Renal cortical epithelial cell (primary cell): ENCODE data around the gene AGBL3. TPM values are rescaled to one million over a fixed set of nuclear protein-coding genes. Genes with fewer than 3 reads are reported as not detected.
A peak's percentile ranks its signal among the peaks of the same experiment; 100 is the strongest.

Experiments used
- DNase-seq: peaks from one replicate; pipeline ENCODE4 v3.0.0-alpha.2; 2011; ENCODE audit warnings: low read depth
- total RNA-seq: library from RNA; depleted of rRNA; stranded (reverse); fragments of >200 nt; gene quantifications from 2 replicates; pipeline ENCODE4 v1.2.3, GENCODE V29; 2014

Gene AGBL3
- total RNA-seq, result 2.3 and 3.6 TPM in 2 replicates

DNA sequence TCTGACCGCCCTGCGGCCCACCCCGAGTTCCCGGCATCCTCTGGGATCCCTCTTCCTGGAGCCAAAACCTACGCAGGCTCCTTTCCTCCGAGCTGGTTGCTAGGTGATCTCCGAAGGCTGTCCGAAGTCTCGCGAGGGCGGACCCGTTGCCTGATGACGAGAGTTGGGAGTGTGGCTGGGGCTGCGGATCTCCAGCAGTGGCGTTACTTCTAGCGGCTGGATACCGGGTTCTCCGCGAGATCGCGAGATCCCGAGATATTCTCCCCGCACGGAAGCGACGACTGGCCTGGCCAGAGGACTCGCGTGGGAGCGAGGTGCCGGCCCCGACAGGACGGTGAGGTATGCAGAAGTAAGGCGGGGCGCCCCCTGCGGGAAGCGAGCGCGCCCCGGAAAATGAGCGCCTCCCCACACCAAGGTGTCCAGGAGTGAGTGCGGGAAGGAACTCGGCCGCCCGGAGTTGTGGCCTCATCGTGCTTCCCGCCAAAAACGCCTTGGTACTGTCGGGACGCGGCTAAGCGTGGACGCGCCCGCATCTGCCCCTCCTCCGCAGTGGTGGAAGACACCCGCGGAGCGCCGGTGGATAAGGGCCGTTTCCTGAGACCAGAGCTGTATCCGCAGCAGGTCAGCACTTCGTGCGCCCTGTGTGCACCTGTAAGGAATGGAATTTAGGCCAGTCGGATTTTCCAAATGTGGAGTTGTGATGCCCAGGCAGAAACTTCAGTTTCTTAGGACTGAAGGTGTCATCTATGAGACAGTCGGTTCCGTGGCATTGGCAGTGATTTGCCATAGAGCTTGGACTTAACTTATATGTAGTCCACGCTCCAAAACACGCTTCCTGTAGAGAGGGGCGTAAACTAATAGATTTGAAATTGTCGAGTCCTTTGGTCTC, at the start of gene AGBL3:
Gene AGBL3, plus strand, starts transcription at position 146 of the 889 bp plus-strand sequence. CDS start 1,426 bp downstream, outside the sequence.
- peak; percentile 90 for DNase-seq

DNA sequence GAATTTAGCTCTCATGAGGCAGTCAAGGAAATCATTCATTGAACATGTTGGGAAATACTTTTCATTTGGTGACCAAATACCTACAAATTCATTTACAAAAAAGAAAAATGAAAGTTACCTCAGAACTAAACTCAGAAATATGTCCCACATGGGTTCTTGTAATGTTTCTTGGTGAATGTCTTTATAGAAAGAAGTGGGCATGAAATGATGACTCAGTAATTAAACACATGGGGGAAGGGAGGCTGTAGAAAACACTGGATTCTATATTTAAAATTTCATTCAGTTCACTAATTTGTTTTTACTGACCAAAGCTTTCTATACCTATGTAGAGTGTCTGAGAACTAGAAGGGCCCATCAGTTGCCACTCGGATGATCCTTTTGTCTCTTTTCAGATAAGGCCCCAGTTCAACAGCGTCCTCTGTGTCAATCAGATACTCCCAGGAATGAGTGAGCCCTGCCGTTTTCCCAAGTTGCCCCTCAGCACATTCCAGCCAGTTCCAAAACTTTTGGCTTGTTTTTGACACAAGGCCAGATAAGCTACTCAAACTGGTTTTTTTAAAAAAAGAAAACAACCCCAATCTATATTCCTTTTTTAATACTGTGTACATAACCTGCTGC, 49.3 kb upstream of the AGBL3 start:
- peak; percentile 29 for DNase-seq

DNA sequence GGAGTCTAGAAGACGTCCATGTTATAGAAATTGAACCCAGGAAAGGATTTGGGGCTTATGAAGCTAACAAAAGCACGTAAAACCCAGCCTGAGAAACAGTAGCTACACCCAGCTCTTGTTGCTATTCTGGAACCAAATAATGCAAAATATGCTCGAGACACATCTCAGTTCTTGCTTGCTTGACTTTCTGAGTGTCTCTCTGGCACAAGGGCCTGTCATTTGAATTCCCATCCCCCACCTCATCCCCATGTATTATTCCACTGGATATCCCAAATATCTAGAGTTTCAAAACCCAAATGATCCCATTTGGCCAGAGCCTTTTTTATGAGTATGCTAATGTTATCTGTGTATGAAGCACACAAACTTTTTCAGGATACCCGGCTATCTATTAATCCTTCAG, 48.2 kb upstream of the AGBL3 start:
- no peak for DNase-seq

DNA sequence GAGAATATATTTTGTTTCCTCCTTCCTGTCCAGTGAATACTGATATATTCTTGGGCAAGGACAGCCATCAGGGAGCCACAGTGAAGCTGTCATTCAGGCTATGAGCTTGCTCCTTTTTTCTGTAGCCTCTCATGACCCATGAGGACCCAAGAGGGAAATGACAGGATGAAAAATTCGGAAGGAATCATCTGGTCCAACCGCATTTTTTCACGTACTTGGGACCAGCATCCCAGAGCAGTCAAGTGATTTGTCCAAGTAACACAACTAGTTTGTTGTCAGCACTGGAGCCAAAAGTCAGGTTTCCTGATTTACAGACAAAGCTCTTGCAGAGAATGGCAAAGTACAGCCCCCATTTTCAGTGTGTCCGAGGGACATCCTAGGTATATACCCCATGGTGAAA, 47.2 kb upstream of the AGBL3 start:
- no peak for DNase-seq

DNA sequence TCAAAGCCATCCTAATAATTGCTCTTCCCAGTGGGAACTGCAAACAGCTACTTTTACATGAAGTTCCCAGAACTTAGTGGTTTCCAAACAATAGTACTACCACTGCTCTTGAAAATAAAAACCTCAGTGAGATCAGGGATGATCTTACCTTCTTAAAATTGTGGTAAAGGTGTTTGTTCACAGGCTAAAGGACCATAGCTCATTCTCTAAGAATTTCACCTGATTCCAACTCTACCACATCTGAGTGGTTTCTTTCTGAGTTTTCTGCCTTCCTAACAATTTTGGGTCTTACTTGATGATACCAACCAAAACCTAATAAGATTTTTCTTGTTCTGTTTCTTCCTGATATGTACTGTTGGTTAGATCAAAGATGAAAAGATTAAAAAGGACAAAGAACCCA, 45.6 kb upstream of the AGBL3 start:
- peak; percentile 36 for DNase-seq

DNA sequence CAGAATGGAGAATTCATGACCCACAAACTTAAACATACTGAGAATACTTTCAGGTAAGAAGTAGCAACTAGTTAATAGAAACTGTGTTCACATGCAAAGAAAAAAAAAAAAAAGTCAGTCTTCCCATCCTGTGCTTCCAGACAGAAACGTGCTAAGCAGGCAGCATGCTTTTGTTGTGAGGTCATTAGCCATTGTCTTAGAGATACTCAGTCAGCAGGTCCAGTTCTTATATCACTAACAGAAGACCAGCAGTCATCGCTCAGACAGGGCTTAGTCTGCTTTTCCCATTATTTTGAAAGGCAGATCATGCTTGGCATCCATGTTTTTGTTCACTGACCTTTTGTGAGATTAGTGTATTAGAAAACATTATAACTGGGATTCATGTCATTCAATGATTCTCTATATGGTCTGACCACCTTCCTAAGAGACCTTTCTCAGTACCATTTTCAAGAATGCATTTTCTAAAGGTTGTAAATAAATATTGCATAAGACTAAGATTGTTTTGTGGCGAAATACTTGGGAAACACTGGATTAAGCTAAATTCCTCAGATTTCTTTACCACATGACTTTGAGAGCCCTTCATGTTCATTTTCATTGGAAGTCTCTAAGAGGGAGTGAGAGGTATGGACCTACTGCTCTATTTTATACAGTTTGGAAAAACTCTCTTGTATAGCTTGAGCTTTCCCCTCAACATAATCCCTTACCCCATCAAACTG, 45.0 kb upstream of the AGBL3 start:
- DNase-seq, result peak; percentile 95

DNA sequence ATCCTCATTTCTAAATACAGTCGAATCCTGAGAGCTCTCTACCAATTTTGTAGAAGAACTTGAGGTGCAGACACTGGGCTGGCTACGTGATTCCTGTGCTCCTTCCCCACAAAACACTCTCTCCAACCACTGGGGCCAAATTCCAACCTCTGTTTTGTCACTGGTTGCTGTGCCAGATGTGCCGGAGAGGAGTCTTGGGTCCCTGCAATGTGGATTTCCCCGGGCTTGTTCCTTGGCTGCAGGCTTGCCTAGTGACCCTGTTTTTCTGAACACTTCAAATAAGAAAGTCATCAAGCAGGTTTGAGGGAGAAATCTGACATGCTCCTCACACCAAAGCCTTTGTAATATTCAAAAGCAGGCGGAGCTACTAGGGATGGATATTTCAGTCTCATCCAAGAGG, 44.4 kb upstream of the AGBL3 start:
- peak; percentile 47 for DNase-seq

DNA sequence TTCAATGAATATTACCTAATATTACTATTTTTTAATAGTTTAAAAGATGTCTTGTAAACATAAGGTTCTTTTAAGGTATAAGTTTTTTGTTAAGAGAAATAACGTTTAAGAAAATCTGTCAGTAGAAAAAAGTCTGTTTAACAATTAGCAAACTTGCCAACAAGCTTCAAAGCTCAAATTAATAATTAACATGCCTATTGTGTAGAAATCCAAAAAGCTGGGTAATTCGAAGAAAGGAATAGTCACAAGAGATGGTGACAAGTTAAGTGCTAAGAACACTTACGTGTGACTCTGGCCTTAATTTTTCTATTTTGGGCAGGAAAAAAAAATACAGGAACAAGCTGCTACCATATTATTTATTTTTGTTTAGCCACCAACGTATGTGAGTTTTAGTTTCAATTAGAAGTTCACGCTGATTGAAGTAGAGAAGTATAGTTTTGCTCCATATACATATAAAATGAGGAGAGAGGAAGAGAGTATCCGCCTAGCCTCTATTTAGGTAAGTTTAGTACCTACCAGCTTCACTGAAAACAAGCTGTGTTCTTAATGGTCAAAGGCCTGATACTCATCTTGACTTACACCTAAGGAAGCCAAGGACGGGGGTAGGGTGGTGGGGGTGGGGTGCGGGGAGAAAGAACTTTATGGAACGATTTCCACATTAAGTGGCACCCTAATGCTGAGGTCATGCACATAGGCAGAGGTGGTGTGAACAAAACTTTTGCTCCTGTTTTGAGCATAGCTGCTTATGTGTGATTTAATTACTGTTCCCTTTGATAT, 43.4 kb upstream of the AGBL3 start:
- peak; percentile 92 for DNase-seq

DNA sequence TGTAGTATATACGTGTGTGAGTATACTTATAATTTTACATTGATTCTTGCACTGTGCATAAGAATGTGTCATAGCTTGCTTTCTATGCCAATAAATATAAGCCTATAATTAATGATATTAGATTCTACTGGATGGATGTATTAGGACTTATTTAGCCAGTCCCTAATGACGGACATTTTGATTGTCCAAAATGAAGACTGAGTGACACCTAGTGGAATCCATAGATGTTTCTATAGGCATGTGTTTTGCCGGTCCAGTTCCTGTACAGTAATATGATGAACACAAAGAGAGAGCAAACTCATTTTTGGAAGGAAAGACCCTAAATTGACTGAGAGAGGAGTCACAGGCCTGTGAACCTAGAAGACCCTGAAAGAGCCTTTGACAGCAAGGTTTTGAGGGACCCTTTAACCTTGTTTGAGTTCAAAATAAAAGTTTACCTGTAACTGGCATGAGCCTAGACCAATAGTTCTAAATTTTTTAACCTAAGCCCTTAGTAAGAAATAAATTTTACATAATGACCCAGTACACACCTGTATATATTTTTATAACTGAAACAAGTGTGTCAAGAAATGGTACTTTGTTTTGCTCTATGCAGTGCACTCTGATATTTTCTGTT, 42.4 kb upstream of the AGBL3 start:
- DNase-seq, result peak; percentile 64

DNA sequence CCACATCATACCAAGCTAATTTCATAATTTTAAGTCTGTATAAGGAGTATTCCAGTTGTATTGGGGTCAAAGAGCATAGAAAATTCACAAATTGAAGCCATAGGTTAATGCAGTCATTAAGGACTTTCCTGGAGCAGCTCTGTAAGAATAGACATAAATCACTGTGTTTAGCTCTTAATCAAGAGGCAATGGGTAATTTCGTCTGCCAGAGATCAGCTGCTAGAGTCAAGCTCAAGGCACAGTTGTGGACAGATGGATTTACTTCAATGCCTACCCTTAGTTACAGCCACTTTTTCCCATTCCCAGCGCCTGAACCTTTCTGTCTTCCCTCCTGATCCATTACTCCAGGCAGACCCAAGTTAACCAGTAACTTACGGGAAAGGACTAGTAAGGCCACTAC, 40.6 kb upstream of the AGBL3 start:
- peak; percentile 33 for DNase-seq

DNA sequence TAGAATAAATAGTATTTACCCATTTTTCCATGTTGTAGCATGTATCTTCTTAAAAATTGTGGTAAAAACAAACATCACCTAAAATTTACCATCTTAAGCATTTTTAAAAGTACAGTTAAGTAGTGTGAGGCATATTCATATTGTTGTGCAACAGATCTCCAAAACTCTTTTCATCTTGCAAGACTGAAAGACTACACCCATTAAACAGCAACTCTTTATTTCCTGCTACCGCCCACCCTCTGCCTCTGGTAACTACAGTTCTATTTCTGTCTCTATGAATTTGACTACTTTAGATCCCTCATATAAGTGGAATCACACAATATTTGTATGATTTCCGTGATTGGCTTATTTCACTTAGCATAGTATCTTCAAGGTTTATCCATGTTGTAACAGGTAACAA, 40.0 kb upstream of the AGBL3 start:
- DNase-seq, result no peak

DNA sequence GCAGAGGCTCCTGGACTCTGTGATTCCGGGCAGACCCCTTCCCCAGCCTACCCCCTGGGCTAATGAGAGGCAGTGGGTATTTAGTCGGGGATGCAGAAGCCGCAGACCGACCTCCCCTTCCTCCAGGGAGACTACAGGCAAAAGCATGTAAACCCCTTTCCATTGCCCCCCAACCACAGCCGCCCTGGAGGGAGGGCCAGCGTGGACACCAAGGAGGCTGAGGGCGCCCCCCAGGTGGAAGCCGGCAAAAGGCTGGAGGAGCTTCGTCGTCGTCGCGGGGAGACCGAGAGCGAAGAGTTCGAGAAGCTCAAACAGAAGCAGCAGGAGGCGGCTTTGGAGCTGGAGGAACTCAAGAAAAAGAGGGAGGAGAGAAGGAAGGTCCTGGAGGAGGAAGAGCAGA, 39.0 kb upstream of the AGBL3 start:
- DNase-seq, result no peak

DNA sequence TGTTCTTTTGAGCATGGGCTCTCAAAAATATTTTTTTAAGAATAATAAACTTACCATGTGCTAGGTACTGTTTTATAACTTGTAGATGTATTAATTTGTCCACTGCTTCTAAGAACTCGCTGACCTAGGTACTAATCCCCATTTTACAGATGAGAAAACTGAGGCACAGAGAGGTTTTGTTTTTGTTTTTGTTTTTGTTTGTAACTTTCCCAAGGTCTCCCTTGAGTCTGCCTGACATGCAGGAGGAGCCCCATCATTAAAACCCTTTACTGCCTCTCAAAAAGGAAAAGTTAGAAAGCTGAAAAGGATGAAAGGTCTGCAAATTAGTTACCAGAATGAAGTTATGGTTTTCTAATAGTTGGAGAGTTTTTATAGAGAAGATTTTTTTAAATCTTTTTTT, 38.5 kb upstream of the AGBL3 start:
- DNase-seq, result no peak

DNA sequence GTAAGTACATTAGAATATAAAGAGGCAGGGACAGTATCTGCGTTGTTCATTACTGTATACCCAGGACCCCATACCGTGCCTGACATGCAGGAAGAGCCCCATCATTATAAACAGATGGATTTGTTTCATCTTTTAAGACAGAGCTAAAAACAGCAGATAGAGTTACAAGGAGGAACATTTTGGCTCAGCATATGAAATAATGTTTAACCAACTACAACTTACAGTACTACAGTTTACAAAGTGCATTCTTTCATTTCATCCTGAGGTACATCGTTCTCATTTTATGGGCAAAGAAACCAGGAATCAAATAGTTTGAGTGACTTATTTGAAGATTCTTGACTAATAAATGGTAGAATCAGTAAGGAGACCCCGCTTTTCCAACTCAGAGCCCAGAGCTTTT, 38.1 kb upstream of the AGBL3 start:
- DNase-seq, result no peak

DNA sequence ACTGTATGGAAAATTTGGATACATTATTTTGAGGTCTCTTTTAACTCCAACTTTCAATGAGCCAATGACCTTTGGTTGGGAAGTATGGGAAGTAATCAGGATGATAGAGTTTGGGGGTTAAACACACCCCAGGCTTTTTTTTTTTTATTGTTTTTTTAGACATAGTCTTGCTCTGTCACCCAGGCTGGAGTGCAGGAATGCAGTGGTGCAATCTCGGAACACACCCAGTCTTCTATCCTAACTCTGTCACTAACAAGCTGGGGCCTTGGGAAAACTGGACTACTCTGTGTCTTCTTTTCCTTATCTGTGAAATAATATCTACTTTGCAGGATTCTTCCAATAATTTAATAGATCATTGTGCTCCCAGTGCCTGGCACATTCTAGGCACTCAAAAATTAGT, 37.6 kb upstream of the AGBL3 start:
- peak; percentile 64 for DNase-seq

DNA sequence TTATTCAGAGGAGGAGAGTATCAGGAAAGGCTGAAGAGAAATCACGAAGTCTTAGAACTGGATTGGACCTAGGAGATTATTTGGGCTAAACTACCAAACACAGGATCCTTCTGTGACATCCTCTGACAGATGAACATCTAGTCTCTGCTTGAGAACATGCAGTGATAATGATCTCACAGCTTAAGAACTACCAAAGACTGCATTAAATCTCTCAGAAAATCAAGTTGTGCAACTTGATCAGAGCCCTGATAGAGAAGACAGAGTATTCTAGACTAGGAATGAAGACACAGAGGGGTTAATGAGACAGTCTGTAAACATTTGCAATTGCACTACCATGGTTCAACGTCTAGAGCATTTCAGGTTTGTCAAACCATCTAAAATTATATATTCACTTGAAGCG, 37.1 kb upstream of the AGBL3 start:
- DNase-seq, result no peak

DNA sequence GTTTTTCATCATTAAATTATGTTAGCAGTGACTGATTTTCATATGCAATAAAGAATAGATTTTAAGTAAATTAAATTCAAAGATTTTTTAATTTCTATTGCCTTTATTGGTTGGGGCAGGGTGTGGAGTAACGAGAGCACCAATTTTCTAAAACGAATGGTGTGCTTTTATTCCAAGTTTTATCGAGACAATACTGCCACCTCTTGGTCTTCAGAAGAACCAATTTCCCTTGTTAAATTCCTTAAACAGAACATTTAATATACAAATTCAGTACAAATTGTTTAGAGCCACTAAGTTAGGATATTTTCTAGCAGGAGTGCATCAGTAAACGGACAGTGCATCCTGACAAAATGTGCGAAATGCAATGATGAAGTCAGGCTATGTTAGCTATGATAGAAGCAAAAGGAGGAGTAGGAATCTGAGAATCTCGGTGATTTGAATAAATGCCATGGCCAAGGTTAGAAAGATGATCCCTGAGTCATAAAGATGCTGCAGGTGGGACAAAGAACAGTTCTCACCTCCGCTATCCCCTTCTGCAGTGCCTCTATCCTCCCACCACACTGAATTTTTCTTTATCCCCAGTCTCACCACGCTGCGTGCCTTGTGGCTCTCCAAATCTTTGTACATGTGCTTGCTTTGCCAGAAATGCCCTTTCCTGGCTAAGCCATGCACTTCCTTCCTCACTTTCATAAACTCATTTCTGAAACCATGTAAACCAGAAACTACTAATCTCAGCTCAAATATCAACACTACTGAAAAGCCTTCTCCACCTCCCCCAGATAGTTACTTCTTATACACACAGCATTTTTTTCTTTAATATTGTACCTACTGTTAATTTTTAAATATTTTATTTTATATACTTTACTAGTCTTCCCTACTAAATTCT, 31.9 kb upstream of the AGBL3 start:
- peak; percentile 64 for DNase-seq

DNA sequence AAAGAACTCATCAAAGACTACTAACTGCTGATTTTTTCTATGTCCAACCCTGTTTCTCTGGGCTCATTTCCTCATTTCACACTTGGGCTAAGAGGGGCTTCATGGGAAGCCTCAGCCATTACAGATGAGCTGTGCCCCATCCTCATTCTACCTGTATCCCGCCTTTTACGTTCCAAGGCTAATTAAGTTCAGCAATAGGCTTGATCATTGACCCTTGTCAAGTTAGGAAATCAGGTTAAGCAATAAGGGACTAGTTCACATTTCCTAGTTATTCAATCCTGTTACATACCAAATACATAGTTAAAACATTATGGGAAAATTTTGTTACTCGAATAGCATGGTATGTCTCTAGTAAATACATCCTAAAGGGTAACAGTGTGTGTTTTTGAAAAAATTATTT, 29.3 kb upstream of the AGBL3 start:
- no peak for DNase-seq

DNA sequence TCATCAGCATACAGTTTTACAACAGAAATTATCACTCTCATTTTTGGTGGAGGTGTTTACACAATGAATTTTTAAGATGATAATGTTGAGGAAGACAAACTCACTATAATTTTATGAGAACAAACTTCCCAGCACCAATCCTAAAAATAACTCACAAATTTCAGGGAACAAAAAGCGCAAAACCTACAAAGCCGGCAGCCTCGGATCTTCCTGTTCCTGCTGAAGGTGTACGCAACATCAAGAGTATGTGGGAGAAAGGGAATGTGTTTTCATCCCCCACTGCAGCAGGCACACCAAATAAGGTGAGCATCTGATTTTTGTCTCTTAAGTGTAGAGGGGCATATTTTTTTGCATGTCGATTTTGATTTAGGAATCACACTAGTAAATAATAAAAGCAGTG, 26.5 kb upstream of the AGBL3 start:
- no peak for DNase-seq

DNA sequence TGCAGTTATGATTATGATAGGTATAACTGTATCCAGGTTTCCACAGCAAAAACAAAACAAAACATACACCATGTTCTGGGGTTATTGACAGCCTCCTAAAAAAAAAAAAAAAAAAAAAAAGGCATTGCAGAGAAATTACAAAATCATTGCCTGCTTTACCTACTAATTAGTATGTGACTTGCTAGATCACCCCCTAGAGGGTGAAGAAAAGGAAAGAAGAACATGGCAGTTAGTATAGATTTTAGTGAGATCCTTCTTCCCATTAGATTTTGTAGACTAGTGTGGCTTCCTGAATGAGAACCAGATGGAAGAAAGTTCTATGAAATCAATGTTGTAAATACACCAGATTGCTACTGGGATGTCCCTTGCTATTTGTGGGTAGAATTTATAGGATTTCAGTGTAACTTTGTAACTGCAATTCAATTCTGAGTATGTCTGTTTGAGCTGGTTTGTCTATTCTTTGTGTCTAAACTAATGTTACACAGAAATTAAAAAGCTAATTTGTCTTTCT, 24.0 kb upstream of the AGBL3 start:
- no peak for DNase-seq
